HG03378 (cell line): Measurements from ENCODE around the gene CD4.

Experiments used
- ATAC-seq: cut with Tn5 transposase; IDR thresholded peaks from one replicate; pipeline ENCODE4 v1.9.1; 2021; ENCODE audit warnings: mild to moderate bottlenecking, moderate library complexity; ENCODE audit not compliant: unreplicated experiment

CD4 gene

GRCh38 chr12:6810758-6811157 is 21.4 kb downstream of the CD4 start:
- ATAC-seq = no peak

- no peak for ATAC-seq
Measured at GRCh38 chr12:6813363-6813762, 24.0 kb downstream of the CD4 start.

- ATAC-seq = no peak
Measured at GRCh38 chr12:6816598-6816997, 27.3 kb downstream of the CD4 start.

- no peak for ATAC-seq
Measured at GRCh38 chr12:6817098-6817497, 27.8 kb downstream of the CD4 start.

- ATAC-seq = no peak
Measured at GRCh38 chr12:6817662-6818157, 28.4 kb downstream of the CD4 start.

- ATAC-seq = no peak
Measured at GRCh38 chr12:6818222-6818621, 28.9 kb downstream of the CD4 start.

- ATAC-seq = no peak
Measured at GRCh38 chr12:6818645-6819044, 29.3 kb downstream of the CD4 start.

GRCh38 chr12:6819106-6820030 is 30.0 kb downstream of the CD4 start:
- no peak for ATAC-seq

- ATAC-seq = no peak
Measured at GRCh38 chr12:6820166-6820565, 30.8 kb downstream of the CD4 start.

GRCh38 chr12:6821591-6822425 is 32.5 kb downstream of the CD4 start, which contains the start of gene GPR162:
Gene GPR162, plus strand, starts transcription at chr12:6821821. Its CDS starts 2,078 bp downstream, at chr12:6823899.
- no peak for ATAC-seq

- ATAC-seq = no peak
Measured at GRCh38 chr12:6822426-6823135, 33.3 kb downstream of the CD4 start.

GRCh38 chr12:6823182-6824084 is 34.1 kb downstream of the CD4 start:
- ATAC-seq = no peak

GRCh38 chr12:6824085-6824775 is 34.9 kb downstream of the CD4 start:
- no peak for ATAC-seq

- no peak for ATAC-seq
Measured at GRCh38 chr12:6824901-6825381, 35.6 kb downstream of the CD4 start.

GRCh38 chr12:6825398-6826124 is 36.2 kb downstream of the CD4 start:
- ATAC-seq = no peak

GRCh38 chr12:6826125-6826733 is 36.9 kb downstream of the CD4 start:
- ATAC-seq = no peak

- ATAC-seq = no peak
Measured at GRCh38 chr12:6826734-6827436, 37.6 kb downstream of the CD4 start.
